Neutrophil (primary cell): ENCODE measurements around the gene CHRD.

Experiments
- H3K27ac ChIP-seq: fragments of 200-600 bp; sonication (generic); 2 replicates; pipeline ENCODE4 v1.5.1; 2016; ENCODE audit warnings: mild to moderate bottlenecking, moderate library complexity
- H3K27me3 ChIP-seq: fragments of 200-600 bp; sonication (generic); 2 replicates; pipeline ENCODE4 v1.6.0; 2016; ENCODE audit warnings: mild to moderate bottlenecking
- H3K36me3 ChIP-seq: fragments of 200-600 bp; sonication (generic); 2 replicates; pipeline ENCODE4 v1.5.1; 2017
- H3K4me1 ChIP-seq, 2 experiments: fragments of 200-600 bp in 1 of 2; sonication (generic) in 1 of 2; 1 replicate in 1 of 2; 2 replicates in 1 of 2; pipeline versions ENCODE4 v1.5.1 to v1.6.1; 2013 to 2016; ENCODE audit warnings: low read depth in 1 of 2, low read length in 1 of 2, mild to moderate bottlenecking in 1 of 2, moderate library complexity in 1 of 2; ENCODE audit not compliant: control insufficient read depth in 1 of 2, insufficient read depth in 1 of 2
- H3K4me3 ChIP-seq, 2 experiments: fragments of 200-600 bp in 1 of 2; sonication (generic) in 1 of 2; 1 replicate in 1 of 2; 2 replicates in 1 of 2; pipeline ENCODE4 v1.5.1; 2013 to 2016; ENCODE audit warnings: low read depth in 1 of 2, low read length in 1 of 2, mild to moderate bottlenecking in 1 of 2, moderate library complexity in 1 of 2
- H3K9me3 ChIP-seq: fragments of 200-600 bp; sonication (generic); 2 replicates; pipeline ENCODE4 v1.5.1; 2016
- CTCF ChIP-seq: fragments of 200-600 bp; sonication (generic); IDR thresholded peaks from 2 replicates; pipeline ENCODE4 v1.5.1; 2016; ENCODE audit warnings: antibody characterized with exemption

The CHRD gene

GRCh38 chr3:184381261-184382224 is 1.7 kb downstream of the CHRD start:
- Histone ChIP-seq H3K27me3 (peaks cover 95% of the 10 kb centered on the region), H3K4me1 (peaks cover 17% of the 10 kb centered on the region in 2 experiments), H3K27ac (no peak overlapping the region), H3K4me3 (no peak overlapping the region), H3K9me3 (no peaks in the 10 kb centered on the region), H3K36me3 (no peaks in the 10 kb centered on the region)
- no peak for TF ChIP-seq CTCF

- peaks cover 93% of the 10 kb centered on the region for H3K27me3 ChIP-seq
- H3K4me3 ChIP-seq, result no peak overlapping the region
- TF ChIP-seq CTCF, result no peak
Observed at GRCh38 chr3:184382326-184383032, 2.6 kb downstream of the CHRD start.

GRCh38 chr3:184383033-184383740 is 3.3 kb downstream of the CHRD start:
- H3K4me3 ChIP-seq, result no peak overlapping the region
- no peaks in the 10 kb centered on the region for H3K36me3 ChIP-seq
- H3K27ac ChIP-seq, result no peak overlapping the region
- TF ChIP-seq CTCF, result no peak
- no peaks in the 10 kb centered on the region for H3K9me3 ChIP-seq
- peaks cover 10 to 12% of the 10 kb centered on the region in 2 experiments for H3K4me1 ChIP-seq
- peaks cover 90% of the 10 kb centered on the region for H3K27me3 ChIP-seq

More at GRCh38 chr3:184382326-184383032, 2.6 kb downstream of the CHRD start:
- H3K36me3 ChIP-seq, result no peaks in the 10 kb centered on the region
- H3K27ac ChIP-seq, result no peak overlapping the region
- H3K9me3 ChIP-seq, result no peaks in the 10 kb centered on the region
- H3K4me1 ChIP-seq, result peaks cover 13 to 15% of the 10 kb centered on the region in 2 experiments

GRCh38 chr3:184384342-184384741 is 4.5 kb downstream of the CHRD start:
- no peak overlapping the region for H3K27ac ChIP-seq
- H3K27me3 ChIP-seq, result peaks cover 88% of the 10 kb centered on the region
- no peaks in the 10 kb centered on the region for H3K36me3 ChIP-seq
- no peak overlapping the region for H3K4me3 ChIP-seq
- TF ChIP-seq CTCF, result no peak
- no peaks in the 10 kb centered on the region for H3K9me3 ChIP-seq
- H3K4me1 ChIP-seq, result peaks cover 10 to 12% of the 10 kb centered on the region in 2 experiments

- H3K27ac ChIP-seq, result no peak overlapping the region
- H3K36me3 ChIP-seq, result no peaks in the 10 kb centered on the region
- H3K9me3 ChIP-seq, result no peaks in the 10 kb centered on the region
- TF ChIP-seq CTCF, result no peak
- no peak overlapping the region for H3K4me3 ChIP-seq
- peaks cover 10 to 12% of the 10 kb centered on the region in 2 experiments for H3K4me1 ChIP-seq
- peaks cover 88% of the 10 kb centered on the region for H3K27me3 ChIP-seq
Observed at GRCh38 chr3:184384856-184385422, 5.1 kb downstream of the CHRD start.
